ENCODE data around the gene CXXC1.

DNA sequence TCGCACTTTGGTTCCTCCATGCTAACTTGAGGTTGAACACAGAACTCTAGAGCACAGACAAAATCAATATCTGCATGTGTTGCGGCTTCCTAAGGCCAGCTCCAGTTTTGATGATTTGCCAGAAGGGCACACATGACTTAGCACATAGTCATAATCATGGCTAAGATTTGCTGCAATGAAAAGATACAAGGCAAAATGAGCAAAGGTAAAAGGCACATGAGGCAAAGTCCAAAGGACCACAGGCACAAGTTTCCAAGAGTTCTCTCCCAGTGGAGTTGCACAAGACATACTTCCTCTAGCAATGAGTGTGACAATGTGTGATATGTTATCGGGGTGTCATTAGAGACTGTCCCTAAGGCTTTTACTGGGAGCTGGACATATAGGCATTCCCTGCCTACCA is 24.2 kb upstream of the CXXC1 start:
- no peak for TF ChIP-seq POLR2A (IDR thresholded peaks at IDR 0.05)
- TF ChIP-seq, protein P1, sequence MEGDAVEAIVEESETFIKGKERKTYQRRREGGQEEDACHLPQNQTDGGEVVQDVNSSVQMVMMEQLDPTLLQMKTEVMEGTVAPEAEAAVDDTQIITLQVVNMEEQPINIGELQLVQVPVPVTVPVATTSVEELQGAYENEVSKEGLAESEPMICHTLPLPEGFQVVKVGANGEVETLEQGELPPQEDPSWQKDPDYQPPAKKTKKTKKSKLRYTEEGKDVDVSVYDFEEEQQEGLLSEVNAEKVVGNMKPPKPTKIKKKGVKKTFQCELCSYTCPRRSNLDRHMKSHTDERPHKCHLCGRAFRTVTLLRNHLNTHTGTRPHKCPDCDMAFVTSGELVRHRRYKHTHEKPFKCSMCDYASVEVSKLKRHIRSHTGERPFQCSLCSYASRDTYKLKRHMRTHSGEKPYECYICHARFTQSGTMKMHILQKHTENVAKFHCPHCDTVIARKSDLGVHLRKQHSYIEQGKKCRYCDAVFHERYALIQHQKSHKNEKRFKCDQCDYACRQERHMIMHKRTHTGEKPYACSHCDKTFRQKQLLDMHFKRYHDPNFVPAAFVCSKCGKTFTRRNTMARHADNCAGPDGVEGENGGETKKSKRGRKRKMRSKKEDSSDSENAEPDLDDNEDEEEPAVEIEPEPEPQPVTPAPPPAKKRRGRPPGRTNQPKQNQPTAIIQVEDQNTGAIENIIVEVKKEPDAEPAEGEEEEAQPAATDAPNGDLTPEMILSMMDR (IDR thresholded peaks at IDR 0.05): no peak
- TF ChIP-seq EP300 (IDR thresholded peaks at IDR 0.05): no peak

All from sigmoid colon (tissue), 4 donors.